Muscle layer of colon (tissue), 2 donors: ENCODE data around the gene OR4M1.
"Not testable (repeated sequence)": the region's sequence is repeated elsewhere in the genome, so short reads cannot be mapped to it uniquely, and the experiment has no call there.

Source experiments
- H3K27ac ChIP-seq: one replicate; pipeline ENCODE4 v1.7.0; 2013; ENCODE audit warnings: low read depth, mild to moderate bottlenecking, low read length, moderate library complexity
- H3K27me3 ChIP-seq, 2 donors: one replicate each; pipeline ENCODE4 v1.7.0; 2013; ENCODE audit warnings: low read length in 2 of 2, mild to moderate bottlenecking in 2 of 2; ENCODE audit not compliant: insufficient read depth in 2 of 2, control insufficient read depth in 1 of 2
- H3K36me3 ChIP-seq: one replicate; pipeline ENCODE4 v1.7.0; 2013; ENCODE audit warnings: mild to moderate bottlenecking, low read length; ENCODE audit not compliant: insufficient read depth
- H3K4me1 ChIP-seq: one replicate; pipeline ENCODE4 v1.7.0; 2013; ENCODE audit warnings: mild to moderate bottlenecking, low read length; ENCODE audit not compliant: insufficient read depth
- H3K4me3 ChIP-seq, 2 donors: one replicate each; pipeline ENCODE4 v1.7.0; 2013; ENCODE audit warnings: low read length in 2 of 2, low read depth in 1 of 2, mild to moderate bottlenecking in 1 of 2, moderate library complexity in 1 of 2
- H3K9ac ChIP-seq: one replicate; pipeline ENCODE4 v1.7.0; 2013; ENCODE audit warnings: low read length
- H3K9me3 ChIP-seq: one replicate; pipeline ENCODE4 v1.7.0; 2013; ENCODE audit warnings: mild to moderate bottlenecking, low read length
- donor health status: abdominal sarcoma.
- donor health status: Adenocarcinoma of cecum.

Gene OR4M1

GRCh38 chr14:19823765-19824164, 50.5 kb downstream of the OR4M1 start:
- H3K36me3 ChIP-seq, result no peaks in the 10 kb centered on the region
- H3K27ac ChIP-seq, result no peak overlapping the region
- no peaks in the 10 kb centered on the region for H3K9me3 ChIP-seq
- no peak overlapping the region for H3K9ac ChIP-seq
- no peaks in the 10 kb centered on the region for H3K27me3 ChIP-seq
- no peak overlapping the region for H3K4me3 ChIP-seq
- H3K4me1 ChIP-seq, result no peaks in the 10 kb centered on the region

DNA sequence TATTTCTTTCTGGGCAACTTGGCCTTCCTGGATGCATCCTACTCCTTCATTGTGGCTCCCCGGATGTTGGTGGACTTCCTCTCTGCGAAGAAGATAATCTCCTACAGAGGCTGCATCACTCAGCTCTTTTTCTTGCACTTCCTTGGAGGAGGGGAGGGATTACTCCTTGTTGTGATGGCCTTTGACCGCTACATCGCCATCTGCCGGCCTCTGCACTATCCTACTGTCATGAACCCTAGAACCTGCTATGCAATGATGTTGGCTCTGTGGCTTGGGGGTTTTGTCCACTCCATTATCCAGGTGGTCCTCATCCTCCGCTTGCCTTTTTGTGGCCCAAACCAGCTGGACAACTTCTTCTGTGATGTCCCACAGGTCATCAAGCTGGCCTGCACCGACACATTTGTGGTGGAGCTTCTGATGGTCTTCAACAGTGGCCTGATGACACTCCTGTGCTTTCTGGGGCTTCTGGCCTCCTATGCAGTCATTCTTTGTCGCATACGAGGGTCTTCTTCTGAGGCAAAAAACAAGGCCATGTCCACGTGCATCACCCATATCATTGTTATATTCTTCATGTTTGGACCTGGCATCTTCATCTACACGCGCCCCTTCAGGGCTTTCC, 54.4 kb downstream of the OR4M1 start:
- not testable (repeated sequence) for H3K27ac ChIP-seq, H3K9ac ChIP-seq, H3K4me3 ChIP-seq, H3K9me3 ChIP-seq, H3K27me3 ChIP-seq, H3K36me3 ChIP-seq, H3K4me1 ChIP-seq

DNA sequence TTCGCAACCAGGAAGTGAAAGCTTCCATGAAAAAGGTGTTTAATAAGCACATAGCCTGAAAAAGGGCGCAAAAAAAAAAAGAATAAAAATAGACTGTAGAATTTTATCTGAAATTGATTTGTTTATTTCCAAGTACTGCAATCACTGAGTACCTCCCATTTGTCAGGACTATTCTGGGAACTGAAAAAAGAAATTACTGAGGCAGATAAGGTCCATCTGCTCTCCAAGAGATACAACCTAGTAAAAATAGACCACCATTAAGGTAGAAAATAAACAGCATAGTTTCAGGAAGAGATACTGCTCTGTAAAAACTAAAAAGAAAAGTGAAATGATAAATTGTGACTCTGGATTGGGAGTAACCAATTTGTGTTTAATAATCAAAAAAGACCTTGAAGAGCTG, 55.0 kb downstream of the OR4M1 start:
- no peak overlapping the region for H3K9ac ChIP-seq
- H3K27ac ChIP-seq, result no peak overlapping the region
- H3K36me3 ChIP-seq, result no peaks in the 10 kb centered on the region
- H3K4me3 ChIP-seq, result no peak overlapping the region
- H3K4me1 ChIP-seq, result no peaks in the 10 kb centered on the region
- H3K9me3 ChIP-seq, result no peaks in the 10 kb centered on the region
- H3K27me3 ChIP-seq, result no peaks in the 10 kb centered on the region
